ENCODE measurements around the gene AAMP.

GRCh38 chr2:218285604-218286003, 15.7 kb upstream of the AAMP start:
- TF ChIP-seq REST (IDR thresholded peaks at IDR 0.05; ENCODE audit: borderline replicate concordance) = no peak
- no peak for TF ChIP-seq EZH2 (IDR thresholded peaks at IDR 0.05; ENCODE audit: borderline replicate concordance, insufficient read depth, low read length, poor library complexity, severe bottlenecking)
- TF ChIP-seq RAD21 (conservative IDR thresholded peaks at IDR 0.05) = no peak
- TF ChIP-seq POLR2AphosphoS5 (IDR thresholded peaks at IDR 0.05) = no peak
